OCI-LY3 (cell line): ENCODE data around the gene IQGAP1.

Experiments
- CTCF ChIP-seq: fragments of 200-600, 300-600 bp; sonication (generic); IDR thresholded peaks from 2 replicates; pipeline ENCODE4 v1.5.1; 2014; ENCODE audit warnings: antibody characterized with exemption, low read length, low read depth
- EZH2phosphoT487 ChIP-seq: fragments of 200-600 bp; shearing (Covaris generic); IDR thresholded peaks from 2 replicates; pipeline ENCODE4 v1.6.1; 2018; ENCODE audit warnings: antibody characterized with exemption, mixed run types, low read depth

GRCh38 chr15:90375071-90375470 is 13.0 kb upstream of the IQGAP1 start:
- TF ChIP-seq CTCF (no peak), EZH2phosphoT487 (no peak)
